ENCODE results near the gene PCDHA8.
A peak's percentile ranks its signal among the peaks of the same experiment; 100 is the strongest.
"Not testable (repeated sequence)": the region's sequence is repeated elsewhere in the genome, so short reads cannot be mapped to it uniquely, and the experiment has no call there.

The PCDHA8 gene, protein sequence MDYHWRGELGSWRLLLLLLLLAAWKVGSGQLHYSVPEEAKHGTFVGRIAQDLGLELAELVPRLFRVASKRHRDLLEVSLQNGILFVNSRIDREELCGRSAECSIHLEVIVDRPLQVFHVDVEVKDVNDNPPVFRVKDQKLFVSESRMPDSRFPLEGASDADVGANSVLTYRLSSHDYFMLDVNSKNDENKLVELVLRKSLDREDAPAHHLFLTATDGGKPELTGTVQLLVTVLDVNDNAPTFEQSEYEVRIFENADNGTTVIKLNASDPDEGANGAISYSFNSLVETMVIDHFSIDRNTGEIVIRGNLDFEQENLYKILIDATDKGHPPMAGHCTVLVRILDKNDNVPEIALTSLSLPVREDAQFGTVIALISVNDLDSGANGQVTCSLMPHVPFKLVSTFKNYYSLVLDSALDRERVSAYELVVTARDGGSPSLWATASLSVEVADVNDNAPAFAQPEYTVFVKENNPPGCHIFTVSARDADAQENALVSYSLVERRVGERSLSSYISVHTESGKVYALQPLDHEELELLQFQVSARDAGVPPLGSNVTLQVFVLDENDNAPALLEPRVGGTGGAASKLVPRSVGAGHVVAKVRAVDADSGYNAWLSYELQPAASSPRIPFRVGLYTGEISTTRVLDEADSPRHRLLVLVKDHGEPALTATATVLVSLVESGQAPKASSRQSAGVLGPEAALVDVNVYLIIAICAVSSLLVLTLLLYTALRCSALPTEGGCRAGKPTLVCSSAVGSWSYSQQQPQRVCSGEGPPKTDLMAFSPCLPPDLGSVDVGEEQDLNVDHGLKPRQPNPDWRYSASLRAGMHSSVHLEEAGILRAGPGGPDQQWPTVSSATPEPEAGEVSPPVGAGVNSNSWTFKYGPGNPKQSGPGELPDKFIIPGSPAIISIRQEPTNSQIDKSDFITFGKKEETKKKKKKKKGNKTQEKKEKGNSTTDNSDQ

DNA sequence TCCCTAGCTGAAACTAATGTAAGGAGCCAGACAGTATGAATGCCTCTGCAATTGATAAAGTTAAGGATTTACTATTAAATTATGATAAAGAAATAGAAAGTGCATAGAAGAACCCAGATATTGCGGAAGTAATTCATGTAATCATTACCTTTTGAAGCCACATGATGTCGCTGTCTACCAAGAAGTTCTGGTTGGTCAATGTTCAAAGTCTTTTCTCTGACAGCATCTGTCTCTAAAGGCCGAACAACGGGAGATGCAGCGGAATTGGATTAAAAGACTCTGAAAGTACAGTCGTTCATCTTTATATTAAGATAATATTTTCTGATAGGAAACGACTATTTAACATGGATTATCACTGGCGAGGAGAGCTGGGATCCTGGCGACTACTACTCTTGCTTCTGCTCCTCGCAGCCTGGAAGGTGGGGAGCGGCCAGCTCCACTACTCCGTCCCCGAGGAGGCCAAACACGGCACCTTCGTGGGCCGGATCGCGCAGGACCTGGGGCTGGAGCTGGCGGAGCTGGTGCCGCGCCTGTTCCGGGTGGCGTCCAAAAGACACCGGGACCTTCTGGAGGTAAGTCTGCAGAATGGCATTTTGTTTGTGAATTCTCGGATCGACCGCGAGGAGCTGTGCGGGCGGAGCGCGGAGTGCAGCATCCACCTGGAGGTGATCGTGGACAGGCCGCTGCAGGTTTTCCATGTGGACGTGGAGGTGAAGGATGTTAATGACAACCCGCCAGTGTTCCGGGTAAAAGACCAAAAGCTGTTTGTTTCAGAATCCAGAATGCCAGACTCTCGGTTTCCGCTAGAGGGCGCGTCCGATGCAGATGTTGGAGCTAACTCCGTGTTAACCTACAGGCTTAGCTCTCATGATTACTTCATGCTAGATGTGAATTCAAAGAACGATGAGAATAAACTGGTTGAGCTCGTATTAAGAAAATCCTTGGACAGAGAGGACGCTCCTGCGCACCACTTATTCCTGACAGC lies at the start of gene PCDHA8:
TSS of gene PCDHA8 (plus strand) at position 210 of the 985 bp plus-strand sequence. CDS start at position 345, 135 bp downstream.
- DNase-seq: no peak

DNA sequence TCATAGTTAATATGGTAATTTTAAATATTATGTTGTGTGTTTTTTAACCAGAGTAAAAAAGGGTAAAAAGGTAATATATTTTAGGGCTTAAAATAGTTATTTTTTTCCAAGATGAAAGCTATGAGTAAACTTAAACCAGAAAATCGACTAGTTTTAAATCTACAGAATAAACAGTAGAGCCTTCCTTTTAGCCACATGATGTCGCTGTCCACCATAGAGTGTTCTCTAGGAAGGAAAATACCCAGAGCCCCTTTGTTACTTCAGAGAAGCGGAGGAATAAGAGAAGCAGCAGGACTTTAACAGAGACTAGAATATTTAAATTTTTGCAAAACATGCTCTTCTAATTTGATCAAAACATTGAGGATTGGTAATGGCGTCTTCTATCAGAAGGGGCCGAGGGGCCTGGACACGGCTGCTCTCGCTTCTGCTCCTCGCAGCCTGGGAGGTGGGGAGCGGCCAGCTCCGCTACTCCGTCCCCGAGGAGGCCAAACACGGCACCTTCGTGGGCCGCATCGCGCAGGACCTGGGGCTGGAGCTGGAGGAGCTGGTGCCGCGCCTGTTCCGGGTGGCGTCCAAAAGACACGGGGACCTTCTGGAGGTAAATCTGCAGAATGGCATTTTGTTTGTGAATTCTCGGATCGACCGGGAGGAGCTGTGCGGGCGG lies 46.3 kb upstream of the PCDHA8 start, which contains the start of gene PCDHA2:
TSS of gene PCDHA2 (plus strand) at position 258 of the 664 bp plus-strand sequence.
- no peak for DNase-seq

DNA sequence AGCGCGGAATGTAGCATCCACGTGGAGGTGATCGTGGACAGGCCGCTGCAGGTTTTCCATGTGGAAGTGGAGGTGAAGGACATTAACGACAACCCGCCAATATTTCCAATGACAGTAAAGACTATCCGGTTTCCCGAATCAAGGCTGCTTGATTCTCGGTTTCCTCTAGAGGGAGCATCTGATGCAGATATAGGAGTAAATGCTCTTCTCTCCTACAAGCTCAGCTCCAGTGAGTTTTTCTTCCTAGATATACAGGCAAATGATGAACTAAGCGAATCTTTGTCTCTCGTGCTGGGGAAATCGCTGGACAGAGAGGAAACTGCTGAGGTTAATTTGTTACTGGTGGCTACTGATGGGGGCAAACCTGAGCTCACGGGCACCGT lies 45.7 kb upstream of the PCDHA8 start:
- no peak for DNase-seq

DNA sequence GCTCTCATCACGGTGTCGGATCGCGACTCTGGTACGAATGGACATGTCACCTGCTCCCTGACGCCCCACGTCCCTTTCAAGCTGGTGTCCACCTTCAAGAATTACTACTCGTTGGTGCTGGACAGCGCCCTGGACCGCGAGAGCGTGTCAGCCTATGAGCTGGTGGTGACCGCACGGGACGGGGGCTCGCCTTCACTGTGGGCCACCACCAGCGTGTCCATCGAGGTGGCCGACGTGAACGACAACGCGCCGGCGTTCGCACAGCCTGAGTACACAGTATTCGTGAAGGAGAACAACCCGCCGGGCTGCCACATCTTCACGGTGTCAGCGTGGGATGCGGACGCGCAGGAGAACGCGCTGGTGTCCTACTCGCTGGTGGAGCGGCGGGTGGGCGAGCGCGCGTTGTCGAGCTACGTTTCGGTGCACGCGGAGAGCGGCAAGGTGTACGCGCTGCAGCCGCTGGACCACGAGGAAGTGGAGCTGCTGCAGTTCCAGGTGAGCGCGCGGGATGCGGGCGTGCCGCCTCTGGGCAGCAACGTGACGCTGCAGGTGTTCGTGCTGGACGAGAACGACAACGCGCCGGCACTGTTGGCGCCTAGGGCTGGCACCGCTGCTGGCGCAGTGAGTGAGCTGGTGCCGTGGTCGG lies 44.8 kb upstream of the PCDHA8 start:
- not testable (repeated sequence) for DNase-seq

DNA sequence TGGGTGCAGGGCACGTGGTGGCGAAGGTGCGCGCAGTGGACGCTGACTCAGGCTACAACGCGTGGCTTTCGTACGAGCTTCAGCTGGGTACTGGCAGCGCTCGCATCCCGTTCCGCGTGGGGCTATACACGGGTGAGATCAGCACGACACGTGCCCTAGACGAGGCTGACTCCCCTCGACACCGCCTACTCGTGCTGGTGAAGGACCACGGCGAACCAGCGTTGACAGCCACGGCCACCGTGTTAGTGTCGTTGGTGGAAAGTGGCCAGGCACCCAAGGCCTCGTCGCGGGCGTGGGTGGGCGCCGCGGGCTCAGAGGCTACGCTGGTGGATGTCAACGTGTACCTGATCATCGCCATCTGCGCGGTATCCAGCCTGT lies 44.3 kb upstream of the PCDHA8 start:
- DNase-seq: no peak

DNA sequence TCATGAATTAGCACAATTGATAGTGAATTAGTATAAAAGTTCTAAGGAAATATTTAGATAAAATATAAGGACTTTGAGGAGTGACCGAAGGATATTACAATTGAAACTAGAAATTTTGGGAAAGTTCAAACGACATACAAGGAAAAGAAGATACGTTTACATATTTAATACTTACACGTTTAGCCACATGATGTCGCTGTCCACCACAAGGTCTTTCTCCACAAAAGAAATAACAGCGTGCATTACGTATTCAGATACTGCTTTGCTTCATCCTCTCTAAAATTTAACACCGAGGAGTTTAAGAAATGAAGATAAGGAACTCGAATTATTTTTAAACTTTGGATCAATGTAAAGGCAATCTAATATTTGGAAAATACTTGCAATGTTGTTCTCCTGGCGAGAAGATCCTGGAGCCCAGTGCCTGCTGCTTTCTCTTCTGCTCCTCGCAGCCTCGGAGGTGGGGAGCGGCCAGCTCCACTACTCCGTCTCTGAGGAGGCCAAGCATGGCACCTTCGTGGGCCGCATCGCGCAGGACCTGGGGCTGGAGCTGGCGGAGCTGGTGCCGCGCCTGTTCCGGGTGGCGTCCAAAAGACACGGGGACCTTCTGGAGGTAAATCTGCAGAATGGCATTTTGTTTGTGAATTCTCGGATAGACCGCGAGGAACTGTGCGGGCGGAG lies 40.0 kb upstream of the PCDHA8 start, which contains the start of gene PCDHA3:
TSS of gene PCDHA3 (plus strand) at position 242 of the 678 bp plus-strand sequence.
- DNase-seq: no peak

DNA sequence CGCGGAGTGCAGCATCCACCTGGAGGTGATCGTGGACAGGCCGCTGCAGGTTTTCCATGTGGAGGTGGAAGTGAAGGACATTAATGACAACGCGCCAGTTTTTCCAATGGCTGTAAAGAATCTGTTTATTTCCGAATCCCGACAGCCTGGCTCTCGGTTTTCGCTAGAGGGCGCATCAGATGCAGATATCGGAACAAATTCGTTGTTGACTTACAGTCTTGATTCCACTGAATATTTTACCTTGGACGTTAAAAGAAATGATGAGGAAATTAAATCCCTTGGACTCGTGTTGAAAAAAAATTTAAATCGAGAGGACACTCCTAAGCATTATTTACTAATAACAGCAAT lies 39.5 kb upstream of the PCDHA8 start:
- no peak for DNase-seq

DNA sequence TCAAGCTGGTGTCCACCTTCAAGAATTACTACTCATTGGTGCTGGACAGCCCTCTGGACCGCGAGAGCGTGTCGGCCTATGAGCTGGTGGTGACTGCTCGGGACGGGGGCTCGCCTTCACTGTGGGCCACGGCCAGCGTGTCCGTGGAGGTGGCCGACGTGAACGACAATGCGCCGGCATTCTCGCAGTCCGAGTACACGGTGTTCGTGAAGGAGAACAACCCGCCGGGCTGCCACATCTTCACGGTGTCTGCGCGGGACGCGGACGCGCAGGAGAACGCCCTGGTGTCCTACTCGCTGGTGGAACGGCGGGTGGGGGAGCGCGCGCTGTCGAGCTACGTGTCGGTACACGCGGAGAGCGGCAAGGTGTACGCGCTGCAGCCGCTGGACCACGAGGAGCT lies 38.6 kb upstream of the PCDHA8 start:
- DNase-seq: not testable (repeated sequence)

DNA sequence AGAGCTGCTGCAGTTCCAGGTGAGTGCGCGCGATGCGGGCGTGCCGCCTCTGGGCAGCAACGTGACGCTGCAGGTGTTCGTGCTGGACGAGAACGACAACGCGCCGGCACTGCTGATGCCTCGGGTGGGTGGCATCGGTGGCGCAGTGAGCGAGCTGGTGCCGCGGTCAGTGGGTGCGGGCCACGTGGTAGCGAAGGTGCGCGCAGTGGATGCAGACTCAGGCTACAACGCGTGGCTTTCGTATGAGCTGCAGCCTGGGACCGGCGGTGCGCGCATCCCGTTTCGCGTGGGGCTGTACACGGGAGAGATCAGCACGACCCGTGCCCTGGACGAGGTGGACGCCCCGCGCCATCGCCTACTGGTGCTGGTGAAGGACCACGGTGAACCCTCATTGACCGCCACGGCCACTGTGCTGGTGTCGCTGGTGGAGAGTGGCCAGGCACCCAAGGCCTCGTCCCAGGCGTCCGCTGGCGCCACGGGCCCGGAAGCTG lies 38.2 kb upstream of the PCDHA8 start:
- DNase-seq: no peak

DNA sequence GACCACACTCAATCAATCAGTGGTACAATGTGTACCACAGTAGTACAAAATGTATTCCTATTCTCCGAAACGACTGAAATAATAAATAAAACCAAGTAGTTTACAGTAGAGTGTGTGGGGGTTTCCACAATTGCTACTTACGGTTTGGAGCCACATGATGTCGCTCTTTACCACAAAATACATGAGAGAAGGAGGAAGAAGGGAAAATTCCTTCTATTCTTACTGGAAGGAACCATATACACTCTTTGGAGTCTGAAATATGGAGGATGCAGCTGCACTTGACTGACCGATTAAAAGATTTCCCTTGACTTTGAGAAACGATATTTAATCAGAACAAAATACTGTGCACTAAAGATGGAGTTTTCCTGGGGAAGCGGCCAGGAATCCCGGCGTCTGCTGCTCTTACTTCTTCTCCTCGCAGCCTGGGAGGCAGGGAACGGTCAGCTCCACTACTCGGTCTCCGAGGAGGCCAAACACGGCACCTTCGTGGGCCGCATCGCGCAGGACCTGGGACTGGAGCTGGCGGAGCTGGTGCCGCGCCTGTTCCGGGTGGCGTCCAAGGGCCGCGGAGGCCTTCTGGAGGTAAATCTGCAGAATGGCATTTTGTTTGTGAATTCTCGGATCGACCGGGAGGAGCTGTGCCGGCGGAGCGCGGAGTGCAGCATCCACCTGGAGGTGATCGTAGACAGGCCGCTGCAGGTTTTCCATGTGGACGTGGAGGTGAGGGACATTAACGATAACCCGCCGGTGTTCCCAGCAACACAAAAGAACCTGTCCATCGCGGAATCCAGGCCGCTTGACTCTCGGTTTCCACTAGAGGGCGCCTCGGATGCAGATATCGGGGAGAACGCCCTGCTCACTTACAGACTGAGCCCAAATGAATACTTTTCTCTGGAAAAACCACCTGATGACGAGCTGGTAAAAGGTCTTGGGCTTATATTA lies 33.9 kb upstream of the PCDHA8 start, which contains the start of gene PCDHA4:
TSS of gene PCDHA4 (plus strand) at position 235 of the 942 bp plus-strand sequence.
- DNase-seq: no peak

DNA sequence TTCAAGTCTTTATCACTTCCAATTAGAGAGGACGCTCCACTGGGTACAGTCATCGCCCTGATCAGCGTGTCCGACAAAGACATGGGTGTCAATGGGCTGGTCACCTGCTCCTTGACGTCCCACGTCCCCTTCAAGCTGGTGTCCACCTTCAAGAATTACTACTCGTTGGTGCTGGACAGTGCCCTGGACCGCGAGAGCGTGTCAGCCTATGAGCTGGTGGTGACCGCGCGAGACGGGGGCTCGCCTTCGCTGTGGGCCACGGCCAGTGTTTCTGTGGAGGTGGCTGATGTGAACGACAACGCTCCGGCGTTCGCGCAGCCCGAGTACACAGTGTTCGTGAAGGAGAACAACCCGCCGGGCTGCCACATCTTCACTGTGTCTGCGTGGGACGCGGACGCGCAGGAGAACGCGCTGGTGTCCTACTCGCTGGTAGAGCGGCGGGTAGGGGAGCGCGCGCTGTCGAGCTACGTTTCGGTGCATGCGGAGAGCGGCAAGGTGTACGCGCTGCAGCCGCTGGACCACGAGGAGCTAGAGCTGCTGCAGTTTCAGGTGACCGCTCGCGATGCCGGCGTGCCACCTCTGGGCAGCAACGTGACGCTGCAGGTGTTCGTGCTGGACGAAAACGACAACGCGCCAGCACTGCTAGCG lies 32.6 kb upstream of the PCDHA8 start:
- DNase-seq: not testable (repeated sequence)

DNA sequence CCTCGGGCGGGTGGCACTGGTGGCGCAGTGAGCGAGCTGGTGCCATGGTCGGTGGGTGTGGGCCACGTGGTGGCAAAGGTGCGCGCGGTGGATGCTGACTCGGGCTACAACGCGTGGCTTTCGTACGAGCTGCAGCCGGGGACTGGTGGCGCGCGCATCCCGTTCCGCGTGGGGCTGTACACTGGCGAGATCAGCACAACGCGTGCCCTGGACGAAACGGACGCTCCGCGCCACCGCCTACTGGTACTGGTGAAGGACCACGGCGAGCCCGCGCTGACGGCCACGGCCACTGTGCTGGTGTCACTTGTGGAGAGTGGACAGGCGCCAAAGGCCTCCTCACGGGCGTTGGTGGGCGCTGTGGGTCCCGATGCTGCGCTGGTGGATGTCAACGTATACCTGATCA lies 32.1 kb upstream of the PCDHA8 start:
- DNase-seq: no peak

DNA sequence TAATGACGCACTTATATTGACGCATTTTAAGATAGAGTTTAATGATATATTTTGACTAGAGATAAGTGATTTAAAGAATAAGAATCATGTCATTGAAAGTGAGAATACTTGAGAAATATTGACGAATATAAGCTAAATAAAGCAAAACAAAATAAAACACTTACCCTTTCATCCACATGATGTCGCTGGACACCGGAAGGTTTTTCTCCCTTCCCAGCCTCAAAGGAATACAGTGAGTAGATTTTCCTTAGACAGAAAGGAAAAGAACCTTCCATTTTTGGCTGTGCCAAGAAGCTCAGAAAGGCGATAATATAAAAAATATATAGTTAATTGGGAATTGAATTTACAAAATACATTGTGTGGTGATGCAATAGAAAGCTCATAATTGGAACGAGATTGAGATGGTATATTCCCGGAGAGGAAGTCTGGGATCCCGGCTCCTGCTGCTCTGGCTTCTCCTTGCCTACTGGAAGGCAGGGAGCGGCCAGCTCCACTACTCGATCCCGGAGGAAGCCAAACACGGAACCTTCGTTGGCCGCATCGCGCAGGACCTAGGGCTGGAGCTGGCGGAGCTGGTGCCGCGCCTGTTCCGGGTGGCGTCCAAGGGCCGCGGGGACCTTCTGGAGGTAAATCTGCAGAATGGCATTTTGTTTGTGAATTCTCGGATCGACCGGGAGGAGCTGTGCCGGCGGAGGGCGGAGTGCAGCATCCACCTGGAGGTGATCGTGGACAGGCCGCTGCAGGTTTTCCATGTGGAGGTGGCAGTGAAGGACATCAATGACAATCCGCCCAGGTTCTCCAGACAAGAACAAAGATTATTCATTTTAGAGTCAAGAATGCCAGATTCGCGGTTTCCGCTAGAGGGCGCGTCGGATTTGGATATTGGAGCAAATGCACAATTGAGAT lies 19.4 kb upstream of the PCDHA8 start, which contains the start of gene PCDHA5:
TSS of gene PCDHA5 (plus strand) at position 239 of the 906 bp plus-strand sequence.
- no peak for DNase-seq

DNA sequence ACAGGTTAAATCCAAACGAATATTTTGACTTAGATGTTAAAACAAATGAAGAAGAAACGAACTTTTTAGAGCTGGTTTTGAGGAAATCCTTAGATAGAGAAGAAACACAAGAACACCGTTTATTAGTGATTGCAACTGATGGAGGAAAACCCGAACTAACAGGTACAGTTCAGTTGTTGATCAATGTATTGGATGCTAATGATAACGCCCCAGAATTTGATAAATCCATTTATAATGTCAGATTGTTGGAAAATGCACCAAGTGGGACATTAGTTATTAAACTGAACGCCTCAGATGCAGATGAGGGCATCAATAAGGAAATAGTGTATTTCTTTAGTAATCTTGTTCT lies 18.7 kb upstream of the PCDHA8 start:
- DNase-seq: no peak

DNA sequence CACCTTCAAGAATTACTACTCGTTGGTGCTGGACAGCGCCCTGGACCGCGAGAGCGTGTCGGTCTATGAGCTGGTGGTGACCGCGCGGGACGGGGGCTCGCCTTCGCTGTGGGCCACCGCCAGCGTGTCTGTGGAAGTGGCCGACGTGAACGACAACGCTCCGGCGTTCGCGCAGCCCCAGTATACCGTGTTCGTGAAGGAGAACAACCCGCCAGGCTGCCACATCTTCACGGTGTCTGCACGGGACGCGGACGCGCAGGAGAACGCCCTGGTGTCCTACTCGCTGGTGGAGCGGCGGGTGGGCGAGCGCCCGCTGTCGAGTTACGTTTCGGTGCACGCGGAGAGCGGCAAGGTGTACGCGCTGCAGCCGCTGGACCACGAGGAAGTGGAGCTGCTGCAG lies 18.0 kb upstream of the PCDHA8 start:
- DNase-seq: not testable (repeated sequence)

DNA sequence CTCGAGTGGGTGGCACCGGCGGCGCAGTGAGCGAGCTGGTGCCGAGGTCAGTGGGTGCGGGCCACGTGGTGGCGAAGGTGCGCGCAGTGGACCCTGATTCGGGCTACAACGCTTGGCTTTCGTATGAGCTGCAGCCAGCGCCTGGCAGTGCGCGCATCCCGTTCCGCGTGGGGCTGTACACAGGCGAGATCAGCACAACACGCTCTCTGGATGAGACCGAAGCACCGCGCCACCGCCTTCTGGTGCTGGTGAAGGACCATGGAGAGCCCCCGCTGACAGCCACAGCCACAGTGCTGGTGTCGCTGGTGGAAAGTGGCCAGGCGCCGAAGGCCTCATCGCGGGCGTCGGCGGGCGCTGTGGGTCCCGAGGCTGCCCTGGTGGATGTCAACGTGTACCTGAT lies 17.5 kb upstream of the PCDHA8 start:
- DNase-seq: no peak

DNA sequence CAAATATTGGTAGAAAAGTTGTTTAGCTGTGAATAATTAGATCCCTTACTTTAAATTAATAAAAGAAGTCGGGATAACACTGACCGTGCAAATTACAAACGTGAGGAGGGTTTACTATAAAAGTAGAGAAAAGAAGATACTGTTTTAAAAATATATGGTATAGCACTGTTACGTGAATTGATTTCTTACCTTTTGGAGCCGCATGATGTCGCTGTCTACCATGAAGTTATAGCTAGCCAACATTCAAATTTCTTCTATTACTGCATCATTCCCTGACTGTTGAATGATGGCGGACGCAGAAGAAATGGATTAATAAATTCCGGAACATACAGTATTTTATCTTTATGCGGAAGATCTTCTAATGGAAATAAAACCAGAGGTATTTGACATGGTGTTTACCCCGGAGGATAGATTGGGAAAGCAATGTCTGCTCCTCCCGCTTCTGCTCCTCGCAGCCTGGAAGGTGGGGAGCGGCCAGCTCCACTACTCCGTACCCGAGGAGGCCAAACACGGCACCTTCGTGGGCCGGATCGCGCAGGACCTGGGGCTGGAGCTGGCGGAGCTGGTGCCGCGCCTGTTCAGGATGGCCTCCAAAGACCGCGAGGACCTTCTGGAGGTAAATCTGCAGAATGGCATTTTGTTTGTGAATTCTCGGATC lies 13.2 kb upstream of the PCDHA8 start, which contains the start of gene PCDHA6:
TSS of gene PCDHA6 (plus strand) at position 257 of the 658 bp plus-strand sequence. CDS start at position 389, 132 bp downstream.
- peak; percentile 52 for DNase-seq

All from NCI-H2227 treated with DMSO at 0.1 percent for 48 hours (cell line).